Activated CD4-positive, CD25-positive, alpha-beta regulatory T cell treated with anti-CD3 and anti-CD28 coated beads, Interleukin-2, amount 50 U/mL, for 72 hours (primary cell): Measurements from ENCODE around the gene VAV2.

Experiments
- DNase-seq: peaks from one replicate; pipeline ENCODE4 v3.0.0; 2021

The VAV2 gene

GRCh38 chr9:133980864-133981588 lies 11.1 kb downstream of the VAV2 start:
- no peak for DNase-seq

- DNase-seq, result no peak
These were observed 11.9 kb downstream of the VAV2 start for GRCh38 chr9:133979921-133980863.

- DNase-seq, result no peak
These were observed 12.7 kb downstream of the VAV2 start for GRCh38 chr9:133979273-133979920.

DNA sequence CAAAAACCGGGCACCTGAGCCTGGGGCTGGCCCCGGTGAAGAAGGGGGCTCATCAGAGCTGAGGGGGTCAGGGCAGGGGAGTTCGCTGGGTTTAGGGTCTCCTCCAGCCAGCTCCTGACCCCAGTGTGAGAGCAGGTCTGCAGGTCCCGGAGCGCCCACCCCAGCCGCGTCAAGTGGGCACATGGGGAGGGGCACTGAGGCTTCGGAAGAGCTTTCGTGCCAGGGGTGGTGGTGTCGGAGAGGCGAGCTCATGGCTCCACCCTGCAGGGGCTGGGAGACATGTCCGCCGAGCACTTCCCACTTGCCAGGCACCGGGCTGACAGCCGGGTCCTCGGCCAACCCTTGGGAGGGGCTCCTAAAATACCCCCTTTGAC lies 13.2 kb downstream of the VAV2 start:
- DNase-seq, result no peak

DNA sequence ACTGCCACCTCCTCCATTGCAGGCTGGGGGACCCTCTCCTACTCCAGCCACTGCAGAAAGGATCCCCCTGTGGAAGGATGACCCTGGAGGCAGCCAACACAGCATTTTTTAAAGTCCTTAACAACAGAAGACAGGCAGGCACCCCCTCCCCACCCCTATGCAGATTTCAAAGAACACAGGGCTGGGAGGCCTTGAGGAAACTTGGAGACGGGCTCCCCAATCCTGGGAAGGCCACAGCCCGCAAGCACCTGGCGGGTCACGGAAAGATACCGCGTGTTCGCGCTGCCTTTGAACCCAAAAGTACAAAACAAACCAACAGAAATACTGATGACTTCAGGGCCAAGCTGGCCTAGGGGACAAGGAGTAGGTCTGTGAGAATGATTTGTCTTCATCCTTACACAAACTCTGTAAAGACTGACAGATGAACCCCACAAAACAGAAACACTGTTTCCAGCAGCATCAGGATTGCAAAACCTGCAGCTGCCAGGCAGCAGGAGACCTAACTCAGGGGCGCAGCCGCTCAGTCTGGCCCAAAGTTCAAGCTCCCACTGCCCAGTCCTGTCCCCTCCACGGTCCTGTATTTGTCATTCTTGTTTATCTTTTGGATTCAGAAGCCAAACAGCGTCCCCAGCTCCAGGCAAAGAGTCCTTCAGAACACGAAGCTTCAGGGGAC lies 13.8 kb downstream of the VAV2 start:
- DNase-seq, result no peak

DNA sequence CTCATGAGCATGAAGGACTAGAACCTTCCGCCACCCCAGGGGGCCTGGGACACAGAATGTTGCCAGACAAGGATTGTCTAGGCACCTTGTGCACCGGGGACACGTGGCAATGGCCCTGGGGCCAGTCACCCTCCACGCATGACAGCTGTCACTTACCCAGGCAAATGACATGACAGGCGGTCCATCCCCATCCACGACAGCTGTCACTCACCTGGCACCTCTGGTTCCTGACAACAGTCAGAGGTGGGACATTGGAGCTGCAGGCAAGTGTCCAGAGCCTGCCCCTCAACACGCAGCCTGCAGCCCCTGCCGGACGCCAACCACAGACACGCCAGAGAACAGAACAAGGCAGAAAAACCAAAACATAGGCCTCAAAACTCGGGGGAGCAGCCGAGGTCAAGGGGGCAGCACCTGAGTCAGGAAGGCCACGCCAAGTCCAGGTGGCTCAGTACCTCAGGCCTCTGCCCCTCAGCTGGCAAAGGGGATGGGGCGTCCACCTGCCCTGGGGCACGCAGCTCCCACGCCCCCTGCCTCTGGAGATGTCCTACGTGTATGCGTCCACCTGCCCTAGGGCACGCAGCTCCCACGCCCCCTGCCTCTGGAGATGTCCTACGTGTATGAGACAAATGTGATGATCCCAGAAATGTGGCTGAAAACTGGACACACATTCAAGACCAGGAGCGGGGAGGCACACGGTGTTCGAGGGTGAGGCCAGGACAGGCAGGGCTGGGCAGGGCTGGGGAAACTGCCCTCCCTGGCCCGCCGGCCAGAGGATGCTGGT lies 14.5 kb downstream of the VAV2 start:
- DNase-seq, result no peak

GRCh38 chr9:133976887-133977286 lies 15.2 kb downstream of the VAV2 start:
- no peak for DNase-seq

GRCh38 chr9:133976191-133976861 lies 15.8 kb downstream of the VAV2 start:
- no peak for DNase-seq

DNA sequence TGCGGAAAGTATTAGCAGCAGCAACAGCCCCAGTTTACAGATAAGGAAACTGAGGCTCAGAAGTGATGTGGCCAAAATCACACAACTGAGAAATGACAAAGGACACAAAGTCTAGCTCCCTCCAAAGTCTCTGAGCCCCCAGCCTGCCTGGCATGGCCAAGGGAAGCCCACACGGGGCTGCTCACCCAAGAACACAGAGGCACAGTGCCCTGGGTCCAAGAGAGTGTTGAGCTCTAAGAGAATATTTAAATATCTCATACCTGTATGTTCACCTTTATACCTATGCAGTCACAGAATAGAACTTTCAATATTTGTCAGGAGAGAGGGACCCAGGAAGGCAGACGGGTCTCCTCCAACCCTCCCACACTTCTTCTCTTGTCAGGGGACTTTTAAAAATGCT lies 16.6 kb downstream of the VAV2 start:
- DNase-seq, result no peak

DNA sequence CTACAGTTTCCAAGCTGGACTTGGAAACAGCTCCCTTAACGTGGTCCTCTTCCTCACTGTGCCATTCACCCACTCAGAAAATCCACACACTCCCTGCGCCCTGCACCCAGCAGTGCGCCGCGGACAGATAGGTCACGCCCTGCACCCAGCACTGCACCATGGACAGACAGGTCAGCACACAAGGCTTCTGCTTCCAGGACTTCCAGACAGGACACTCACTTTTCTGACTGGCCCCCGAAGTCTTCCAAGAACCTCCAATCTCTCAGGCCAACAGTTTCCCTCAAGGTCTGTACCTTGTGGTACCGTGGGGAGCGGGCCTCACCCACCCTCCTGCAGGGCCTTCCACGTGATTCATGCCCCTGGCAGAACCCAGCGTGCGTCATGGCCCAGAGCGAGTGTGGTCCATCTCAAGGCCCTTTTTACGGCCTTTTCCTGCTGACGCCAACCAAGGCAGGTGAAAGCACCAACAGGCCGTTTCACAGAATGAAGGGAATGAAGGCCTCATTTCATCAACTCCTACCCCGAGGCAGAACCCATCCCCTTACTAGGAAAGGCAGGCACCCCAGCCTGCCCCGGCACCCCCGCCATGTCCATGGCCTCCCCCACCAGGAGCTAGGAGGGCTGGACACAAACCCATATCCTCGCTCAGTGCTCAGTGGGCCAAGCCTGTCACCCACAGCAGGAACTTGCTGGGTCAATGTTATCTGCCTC lies 17.3 kb downstream of the VAV2 start:
- DNase-seq, result no peak

DNA sequence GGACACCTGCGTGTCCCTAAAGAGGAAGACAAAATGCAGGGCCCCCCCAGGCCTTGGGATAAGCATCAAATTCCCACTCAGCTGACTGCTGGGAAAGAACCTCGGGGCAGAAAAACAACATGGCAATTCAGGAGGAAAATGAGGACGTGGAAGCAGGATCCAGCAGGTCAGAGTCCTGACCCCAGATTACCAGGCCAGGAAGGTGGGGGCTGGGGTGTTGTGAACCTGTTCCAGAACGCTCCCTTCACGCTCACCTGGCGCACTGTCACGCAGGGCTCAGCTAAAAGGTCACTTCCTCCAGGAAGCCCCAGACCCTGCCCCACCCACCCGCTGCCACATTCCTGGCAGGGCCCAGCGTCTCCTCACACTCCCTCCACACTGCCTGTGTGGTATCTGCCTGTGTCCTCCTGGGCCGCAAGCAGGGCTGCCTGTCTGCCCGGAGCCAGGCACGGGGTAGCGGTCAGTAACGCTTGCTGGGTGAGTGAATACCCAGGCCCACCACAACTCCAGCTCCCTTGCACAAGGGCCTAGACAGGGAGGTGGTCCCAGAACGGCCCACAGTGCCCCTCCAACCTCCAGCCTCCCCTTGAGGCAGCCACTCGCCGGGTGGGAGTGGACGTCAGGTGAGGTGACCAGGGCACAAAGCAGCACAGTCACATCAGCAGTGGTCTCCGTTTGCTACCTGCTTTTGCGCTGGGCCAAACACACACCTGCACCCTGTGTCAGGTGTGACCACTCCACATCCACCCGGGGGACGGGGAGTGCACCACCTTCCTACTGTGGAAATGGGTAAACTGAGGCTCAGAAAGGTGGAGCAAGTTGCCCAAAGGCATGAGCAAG lies 18.1 kb downstream of the VAV2 start:
- DNase-seq, result no peak

GRCh38 chr9:133973111-133973790 lies 18.9 kb downstream of the VAV2 start:
- no peak for DNase-seq

GRCh38 chr9:133971981-133972941 lies 19.9 kb downstream of the VAV2 start:
- no peak for DNase-seq

DNA sequence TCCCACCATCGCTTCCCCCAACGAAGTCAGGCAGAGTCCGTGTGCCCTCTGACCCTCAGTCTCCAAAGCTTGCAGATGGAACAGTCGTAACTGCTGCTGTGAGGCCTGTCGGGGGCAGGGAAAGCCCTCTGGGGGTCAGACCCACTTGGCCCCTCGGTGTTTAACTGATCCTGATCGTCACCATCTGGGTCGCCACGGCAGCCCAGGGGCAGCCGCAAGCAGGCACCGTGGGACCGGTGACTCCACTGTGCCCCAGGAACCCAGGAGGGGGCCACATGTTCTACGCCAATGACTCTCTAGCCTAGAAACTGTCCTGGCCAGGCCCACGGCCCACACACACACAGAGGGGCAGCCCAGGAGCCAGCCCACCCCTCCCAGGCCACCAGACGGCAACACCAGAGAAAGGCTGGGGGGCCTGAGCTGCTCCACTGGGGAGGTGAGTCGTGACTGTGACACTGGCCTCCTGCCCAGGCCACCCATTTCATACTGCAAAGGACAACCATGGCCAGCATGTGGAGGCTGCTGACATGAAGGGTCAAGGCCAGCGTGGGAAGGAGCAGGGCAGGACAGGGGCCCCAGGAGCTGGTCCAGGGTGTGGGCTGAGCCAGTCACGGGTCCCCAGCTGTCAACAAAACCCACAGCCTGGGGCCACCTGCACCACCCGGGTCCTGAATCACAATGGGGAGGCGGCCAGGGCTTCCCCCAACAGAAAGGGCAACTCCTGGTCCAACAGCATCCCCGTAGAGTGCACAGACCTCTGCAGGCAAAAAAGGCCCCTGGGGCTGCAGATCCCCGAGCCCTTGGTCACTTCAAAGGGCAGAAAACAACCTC lies 20.8 kb downstream of the VAV2 start:
- DNase-seq, result no peak

DNA sequence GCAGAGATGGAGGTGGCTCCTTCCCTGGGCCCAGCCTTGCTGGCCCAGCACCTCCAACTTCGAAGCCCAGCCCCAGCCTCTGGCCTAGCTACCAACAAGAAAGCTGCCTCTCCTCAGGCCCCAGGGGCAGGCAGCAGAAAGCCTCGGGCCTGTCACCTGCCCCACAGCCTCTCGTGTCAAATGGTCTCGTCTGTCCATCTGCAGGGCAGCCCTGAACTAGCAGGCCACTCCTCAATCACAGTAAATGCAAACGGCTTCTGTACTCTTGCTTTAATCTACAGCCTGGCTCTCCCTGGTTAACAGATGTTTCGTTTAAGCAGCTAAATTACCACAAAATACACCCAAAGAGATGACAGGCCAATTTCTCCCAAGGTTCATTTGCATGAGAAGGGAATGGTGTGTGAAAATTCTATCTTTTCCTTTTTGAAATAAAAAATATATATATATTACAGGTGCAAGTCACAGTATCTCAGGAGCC lies 21.5 kb downstream of the VAV2 start:
- no peak for DNase-seq

- no peak for DNase-seq
These were observed 22.2 kb downstream of the VAV2 start for GRCh38 chr9:133969681-133970580.
